ENCODE measurements around the gene EFL1. TPM values are rescaled to one million over a fixed set of nuclear protein-coding genes. Genes with fewer than 3 reads are reported as not detected.

Gene EFL1
- total and polyA plus RNA-seq, 2 of the 8 experiments (the other 6 are each of a cell fraction or from before 2014, with no cell fraction given), result 10.8 to 31.5 TPM

GRCh38 chr15:82305621-82306048, 43.1 kb upstream of the EFL1 start:
- no peak overlapping the region for H3K9ac ChIP-seq (replicated peaks in 1 of 4; ENCODE audit: extremely low read depth in 1 of 4, low read depth in 3 of 4, low read length in 3 of 4)
- ChIA-PET POLR2A (ENCODE audit: partially characterized antibody) (no interaction called here), CTCF (ENCODE audit: partially characterized antibody) (interaction anchor here (1.7 to 1.9 kb wide), 2 partner anchors 8 to 11 kb away, joined by 3 to 4 read pairs; no protein-coding TSS in a partner anchor)
- H3K4me3 ChIP-seq (ENCODE audit: extremely low read depth in 1 of 4, insufficient read depth in 2 of 4, low read depth in 3 of 4, low read length in 4 of 4), result no peak overlapping the region
- no peak overlapping the region for H4K91ac ChIP-seq (replicated peaks; ENCODE audit: insufficient read length, low read length)
- no peak overlapping the region for H2BK120ac ChIP-seq (replicated peaks; ENCODE audit: low read depth, low read length)
- DNase-seq (ENCODE audit: low read depth in 1 of 2, low spot score in 2 of 2), result peak in 1 of 2 experiments; percentile 33
- no peak overlapping the region; the same call in 1 of the 2 replicates for H2BK5ac ChIP-seq (ENCODE audit: low read depth, low read length)
- H3K79me1 ChIP-seq (ENCODE audit: low read depth, low read length), result no peaks in the 10 kb centered on the region; the same call in 1 of the 2 replicates
- no peak for TF ChIP-seq TEAD4 (IDR thresholded peaks at IDR 0.05; ENCODE audit: low read depth, low read length)
- H3K27ac ChIP-seq (ENCODE audit: low read depth, low read length), result no peak overlapping the region
- no peak overlapping the region for H2AK5ac ChIP-seq (ENCODE audit: low read depth, low read length)
- H3K18ac ChIP-seq (ENCODE audit: extremely low read depth, low read length), result no peak overlapping the region
- H3K36me3 ChIP-seq (ENCODE audit: control insufficient read depth in 2 of 4, insufficient read depth in 4 of 4, low read length in 3 of 4), result no peaks in the 10 kb centered on the region
- no peaks in the 10 kb centered on the region for H3K9me3 ChIP-seq (ENCODE audit: insufficient read depth in 2 of 2, low read depth in 1 of 2, low read length in 1 of 2)
- no peak overlapping the region for H3K4me2 ChIP-seq (ENCODE audit: insufficient read depth in 1 of 2, low read depth in 2 of 2, low read length in 2 of 2)
- no peak overlapping the region for H2AFZ ChIP-seq (ENCODE audit: low read length)
- H3K14ac ChIP-seq (ENCODE audit: insufficient read length), result no peak overlapping the region
- no peak overlapping the region for H3K23ac ChIP-seq (ENCODE audit: insufficient read length)
- 94% methylated on average over 7 of the region's 7 CpGs; no CpG with 5 or more reads in 1 of the 2 experiments for WGBS, 2 experiments (ENCODE audit: extremely low coverage in 1 of 2, insufficient coverage in 1 of 2, insufficient read length in 1 of 2, insufficient replicate concordance in 2 of 2, low coverage in 1 of 2, low lambda C conversion rate in 2 of 2, missing lambda C conversion rate in 1 of 2)
- peaks cover 0 to 3% (median 0%) of the 10 kb centered on the region in 4 experiments; a peak in 2 of 7 replicates for H3K4me1 ChIP-seq (replicated peaks in 1 of 4; ENCODE audit: control insufficient read depth in 3 of 4, insufficient read depth in 4 of 4, low read length in 3 of 4)
- no peaks in the 10 kb centered on the region for H4K20me1 ChIP-seq (replicated peaks in 1 of 2; ENCODE audit: control insufficient read depth in 1 of 2, insufficient read depth in 2 of 2, low read length in 2 of 2)
- no peak overlapping the region for H4K5ac ChIP-seq (ENCODE audit: insufficient read length, low read depth, low read length)
- no peak for FAIRE-seq
- no peaks in the 10 kb centered on the region for H3K27me3 ChIP-seq (replicated peaks in 1 of 4; ENCODE audit: control insufficient read depth in 3 of 4, extremely low read depth in 1 of 4, insufficient read depth in 3 of 4, low read length in 3 of 4)
- H4K8ac ChIP-seq (ENCODE audit: extremely low read depth, insufficient read depth, low read length), result no peak overlapping the region
- no peak overlapping the region for H2BK20ac ChIP-seq (ENCODE audit: low read length)
- H2BK15ac ChIP-seq (ENCODE audit: low read length), result no peak overlapping the region
- no peak overlapping the region for H3K56ac ChIP-seq (replicated peaks; ENCODE audit: insufficient read length, low read depth, low read length)
- no peaks in the 10 kb centered on the region for H3K79me2 ChIP-seq (ENCODE audit: control insufficient read depth in 1 of 2, insufficient read depth in 2 of 2, low read length in 2 of 2)
- H2BK12ac ChIP-seq (ENCODE audit: low read depth, low read length), result 0 out of 2 replicates have a peak overlapping the region, but pooled peaks have one; percentile 17
- H3K4ac ChIP-seq (replicated peaks; ENCODE audit: insufficient read length, low read depth, low read length), result no peak overlapping the region
- no peaks in the 10 kb centered on the region for H3K23me2 ChIP-seq (ENCODE audit: low read depth, low read length)
